WI38 (cell line): Measurements from ENCODE around the gene RNF8.
"Not testable (repeated sequence)": the region's sequence is repeated elsewhere in the genome, so short reads cannot be mapped to it uniquely, and the experiment has no call there.

Source experiments
- H3K4me3 ChIP-seq: 2 replicates; pipeline ENCODE4 v1.5.1; 2011; ENCODE audit warnings: low read depth, mild to moderate bottlenecking, control low read depth, low read length
- TF ChIP-seq, protein P1 (sequence below): IDR thresholded peaks from 2 replicates; pipeline ENCODE4 v1.5.1; 2012; ENCODE audit warnings: low read depth, mild to moderate bottlenecking, control low read depth, low read length

RNF8 gene

DNA sequence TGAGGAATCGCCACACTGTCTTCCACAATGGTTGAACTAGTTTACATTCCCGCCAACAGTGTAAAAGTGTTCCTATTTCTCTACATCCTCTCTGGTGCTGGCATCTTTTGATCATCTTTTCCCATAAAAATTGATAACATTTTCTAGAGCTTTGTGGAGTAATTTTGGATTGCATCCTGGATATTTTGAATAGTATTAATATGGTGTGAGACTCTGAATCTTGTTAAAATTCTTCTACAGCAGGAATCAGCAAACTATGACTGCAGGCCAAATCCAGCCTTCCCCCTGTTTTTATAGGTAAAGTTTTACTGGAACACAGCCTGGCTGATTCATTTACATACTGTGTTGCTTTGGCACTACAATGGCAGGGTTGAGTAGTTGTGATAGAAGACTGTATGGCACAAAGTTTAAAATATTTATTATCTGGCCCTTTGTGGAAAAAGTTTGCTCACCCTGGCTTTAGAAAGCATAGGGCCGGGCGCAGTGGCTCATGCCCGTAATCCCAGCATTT lies 15.0 kb upstream of the RNF8 start:
- TF ChIP-seq, protein P1, sequence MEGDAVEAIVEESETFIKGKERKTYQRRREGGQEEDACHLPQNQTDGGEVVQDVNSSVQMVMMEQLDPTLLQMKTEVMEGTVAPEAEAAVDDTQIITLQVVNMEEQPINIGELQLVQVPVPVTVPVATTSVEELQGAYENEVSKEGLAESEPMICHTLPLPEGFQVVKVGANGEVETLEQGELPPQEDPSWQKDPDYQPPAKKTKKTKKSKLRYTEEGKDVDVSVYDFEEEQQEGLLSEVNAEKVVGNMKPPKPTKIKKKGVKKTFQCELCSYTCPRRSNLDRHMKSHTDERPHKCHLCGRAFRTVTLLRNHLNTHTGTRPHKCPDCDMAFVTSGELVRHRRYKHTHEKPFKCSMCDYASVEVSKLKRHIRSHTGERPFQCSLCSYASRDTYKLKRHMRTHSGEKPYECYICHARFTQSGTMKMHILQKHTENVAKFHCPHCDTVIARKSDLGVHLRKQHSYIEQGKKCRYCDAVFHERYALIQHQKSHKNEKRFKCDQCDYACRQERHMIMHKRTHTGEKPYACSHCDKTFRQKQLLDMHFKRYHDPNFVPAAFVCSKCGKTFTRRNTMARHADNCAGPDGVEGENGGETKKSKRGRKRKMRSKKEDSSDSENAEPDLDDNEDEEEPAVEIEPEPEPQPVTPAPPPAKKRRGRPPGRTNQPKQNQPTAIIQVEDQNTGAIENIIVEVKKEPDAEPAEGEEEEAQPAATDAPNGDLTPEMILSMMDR = no peak
- no peak overlapping the region for H3K4me3 ChIP-seq

DNA sequence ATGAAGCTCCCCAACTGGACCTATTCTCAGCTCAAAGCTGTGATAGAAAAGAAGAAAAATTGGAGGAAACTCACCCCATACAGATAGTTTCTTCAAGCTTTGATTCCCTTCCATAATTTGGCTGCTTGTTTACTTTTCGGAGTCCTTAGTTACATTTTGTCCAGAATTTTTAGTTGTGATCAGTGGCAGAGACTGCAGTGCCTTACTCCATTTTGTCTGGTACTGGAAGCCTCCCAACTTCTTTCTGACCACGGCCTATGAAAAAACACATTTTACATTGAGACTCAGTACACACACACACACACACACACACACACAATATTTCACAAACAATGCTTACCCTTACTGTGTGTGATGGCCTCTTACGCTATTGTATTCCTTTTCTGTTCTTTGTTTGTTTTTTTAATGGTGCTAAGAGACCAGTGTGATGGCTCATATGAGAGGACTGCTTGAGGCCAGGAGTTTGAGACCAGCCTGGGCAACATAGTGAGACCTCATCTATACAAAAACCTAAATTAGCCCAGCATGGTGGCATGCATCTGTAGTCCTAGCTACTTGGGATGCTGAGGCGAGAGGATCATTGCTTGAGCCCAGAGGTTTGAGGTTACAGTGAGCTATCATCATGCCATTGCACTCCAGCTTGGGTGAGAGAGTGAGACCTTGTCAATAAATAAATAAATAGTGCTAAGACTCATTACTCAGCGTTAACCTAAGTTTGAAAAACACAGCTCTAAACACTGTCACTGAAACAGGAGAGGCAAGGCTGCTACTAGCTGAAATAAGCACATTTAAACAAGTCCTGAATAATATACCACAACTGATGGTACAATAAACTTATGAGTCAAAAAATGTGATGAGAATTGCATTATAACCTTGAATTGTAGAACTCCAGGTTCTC lies 13.8 kb upstream of the RNF8 start:
- TF ChIP-seq, protein P1 = no peak

DNA sequence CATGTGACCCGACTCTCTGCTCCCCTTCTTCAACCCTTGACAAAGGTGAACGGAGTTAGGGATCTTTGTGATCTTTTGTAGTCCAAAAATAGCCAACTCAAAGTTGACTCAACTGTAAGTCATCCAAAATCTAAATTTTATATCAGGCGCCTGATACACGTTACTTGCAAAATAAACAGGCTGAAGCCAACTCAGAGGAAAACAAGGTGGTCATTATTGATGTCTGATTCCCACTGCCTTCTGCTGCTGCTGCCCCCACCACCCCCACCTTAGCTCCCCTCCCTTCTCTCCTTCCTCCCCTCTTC lies 13.2 kb upstream of the RNF8 start:
- no peak overlapping the region for H3K4me3 ChIP-seq
- TF ChIP-seq, protein P1 = no peak

More for the DNA sequence above, 13.8 kb upstream of the RNF8 start:
- H3K4me3 ChIP-seq = no peak overlapping the region

DNA sequence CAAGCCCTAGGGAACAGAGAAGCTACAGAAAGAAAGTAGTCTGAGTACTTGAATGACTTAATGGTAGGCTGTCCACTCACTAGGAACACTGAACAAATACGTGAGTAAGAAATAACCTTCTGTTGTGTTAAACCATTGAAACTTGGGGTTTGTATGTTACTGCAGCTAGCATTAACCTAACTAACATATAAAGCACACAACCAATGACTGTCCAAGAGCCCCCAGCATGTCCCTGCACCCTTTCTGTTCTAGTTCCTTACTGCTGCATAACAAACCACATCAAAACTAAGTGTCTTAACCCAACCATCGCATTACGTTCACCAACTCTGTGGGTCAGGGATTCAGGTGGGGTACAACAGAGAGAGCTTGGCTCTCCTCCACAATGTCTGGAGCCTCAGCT lies 10.5 kb upstream of the RNF8 start:
- H3K4me3 ChIP-seq = no peak overlapping the region
- TF ChIP-seq, protein P1 = no peak

DNA sequence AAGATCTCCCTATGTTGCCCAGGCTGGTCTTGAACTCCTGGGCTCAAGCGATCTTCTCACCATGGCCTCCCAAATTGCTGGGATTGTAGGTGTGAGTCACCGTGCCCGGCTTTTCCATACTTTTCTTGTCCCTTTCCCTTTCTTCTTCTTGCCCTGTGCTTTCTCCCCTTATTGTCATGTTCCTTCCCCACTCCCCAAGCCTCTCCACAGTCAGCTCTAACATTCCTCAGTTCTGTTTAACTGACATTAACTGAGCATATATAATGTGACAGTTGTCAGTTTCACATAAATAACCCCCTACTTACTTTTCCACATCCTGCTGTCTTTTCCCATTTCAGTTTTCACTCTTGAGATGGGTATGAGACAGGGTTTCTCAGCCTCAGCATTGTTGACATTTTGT lies 9.5 kb upstream of the RNF8 start:
- TF ChIP-seq, protein P1 = no peak

DNA sequence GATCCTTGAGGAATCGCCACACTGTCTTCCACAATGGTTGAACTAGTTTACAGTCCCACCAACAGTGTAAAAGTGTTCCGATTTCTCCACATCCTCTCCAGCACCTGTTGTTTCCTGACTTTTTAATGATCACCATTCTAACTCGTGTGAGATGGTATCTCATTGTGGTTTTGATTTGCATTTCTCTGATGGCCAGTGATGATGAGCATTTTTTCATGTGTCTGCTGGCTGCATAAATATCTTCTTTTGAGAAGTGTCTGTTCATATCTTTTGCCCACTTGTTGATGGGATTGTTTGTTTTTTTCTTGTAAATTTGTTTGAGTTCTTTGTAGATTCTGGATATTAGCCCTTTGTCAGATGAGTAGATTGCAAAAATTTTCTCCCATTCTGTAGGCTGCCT lies 8.0 kb upstream of the RNF8 start:
- H3K4me3 ChIP-seq = not testable (repeated sequence)

More for the DNA sequence above, 9.5 kb upstream of the RNF8 start:
- H3K4me3 ChIP-seq = no peak overlapping the region

DNA sequence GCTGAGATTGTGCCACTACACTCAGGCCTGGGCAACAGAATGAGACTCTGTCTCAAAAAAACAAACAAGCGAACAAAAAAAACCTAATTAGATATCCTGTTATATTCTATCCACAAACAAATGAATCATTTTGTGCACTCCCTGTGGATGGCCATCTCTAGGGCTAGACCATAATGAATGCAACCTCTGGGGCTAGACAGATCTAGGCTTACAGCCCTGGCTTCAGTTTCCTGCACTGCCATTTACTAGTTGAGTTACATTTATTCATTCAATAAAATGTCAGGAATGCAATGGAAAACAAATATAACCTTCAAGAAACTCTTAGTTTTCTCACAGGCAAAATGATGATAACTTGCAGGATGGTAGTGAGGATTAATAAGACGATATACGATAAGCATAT lies 6.6 kb upstream of the RNF8 start:
- TF ChIP-seq, protein P1 = no peak
- H3K4me3 ChIP-seq = no peak overlapping the region
